HG03378 (cell line): ENCODE data around the gene L1CAM.

Experiments
- ATAC-seq: cut with Tn5 transposase; IDR thresholded peaks from one replicate; pipeline ENCODE4 v1.9.1; 2021; ENCODE audit warnings: mild to moderate bottlenecking, moderate library complexity; ENCODE audit not compliant: unreplicated experiment

The L1CAM gene

GRCh38 chrX:153925739-153926551, 40.0 kb upstream of the L1CAM start, which contains the start of gene ARHGAP4:
TSS of gene ARHGAP4 (minus strand) at chrX:153926264. CDS start at chrX:153926202, 62 bp downstream.
- no peak for ATAC-seq

- ATAC-seq: no peak
These were observed 39.4 kb upstream of the L1CAM start for GRCh38 chrX:153925387-153925738.

- no peak for ATAC-seq
These were observed 38.3 kb upstream of the L1CAM start for GRCh38 chrX:153924149-153924861.

GRCh38 chrX:153922932-153923857, 37.2 kb upstream of the L1CAM start:
- ATAC-seq: no peak

GRCh38 chrX:153921511-153922446, 35.8 kb upstream of the L1CAM start:
- no peak for ATAC-seq

- ATAC-seq: no peak
These were observed 35.1 kb upstream of the L1CAM start for GRCh38 chrX:153921070-153921469.

GRCh38 chrX:153920546-153920945, 34.6 kb upstream of the L1CAM start:
- no peak for ATAC-seq

- no peak for ATAC-seq
These were observed 33.3 kb upstream of the L1CAM start for GRCh38 chrX:153919281-153919680.

GRCh38 chrX:153917869-153918268, 31.9 kb upstream of the L1CAM start:
- ATAC-seq: no peak

- no peak for ATAC-seq
These were observed 27.7 kb upstream of the L1CAM start for GRCh38 chrX:153913701-153914100.

GRCh38 chrX:153913211-153913610, 27.2 kb upstream of the L1CAM start:
- ATAC-seq: no peak

- no peak for ATAC-seq
These were observed 25.8 kb upstream of the L1CAM start for GRCh38 chrX:153911798-153912197.

- ATAC-seq: no peak
These were observed 24.5 kb upstream of the L1CAM start for GRCh38 chrX:153910446-153910845.

- ATAC-seq: no peak
These were observed 24.0 kb upstream of the L1CAM start for GRCh38 chrX:153909980-153910360.

- no peak for ATAC-seq
These were observed 23.3 kb upstream of the L1CAM start for GRCh38 chrX:153909024-153909979.

GRCh38 chrX:153908219-153908860, 22.4 kb upstream of the L1CAM start:
- no peak for ATAC-seq

- ATAC-seq: no peak
These were observed 21.5 kb upstream of the L1CAM start for GRCh38 chrX:153907456-153907855.

- no peak for ATAC-seq
These were observed 20.3 kb upstream of the L1CAM start for GRCh38 chrX:153906126-153906917.
